GM23248 (cell line): ENCODE data around the gene CEP41.

Experiments used
- EZH2 ChIP-seq: fragments of 200-600 bp; sonication (generic); IDR thresholded peaks from 2 replicates; pipeline ENCODE4 v1.6.1; 2018; ENCODE audit warnings: antibody characterized with exemption, mild to moderate bottlenecking; ENCODE audit not compliant: insufficient read depth, poor library complexity, severe bottlenecking
- EZH2phosphoT487 ChIP-seq: fragments of 200-600 bp; sonication (generic); IDR thresholded peaks from 2 replicates; pipeline ENCODE4 v1.6.1; 2018; ENCODE audit warnings: antibody characterized with exemption, moderate library complexity, mild to moderate bottlenecking, low read depth; ENCODE audit not compliant: insufficient read depth

DNA sequence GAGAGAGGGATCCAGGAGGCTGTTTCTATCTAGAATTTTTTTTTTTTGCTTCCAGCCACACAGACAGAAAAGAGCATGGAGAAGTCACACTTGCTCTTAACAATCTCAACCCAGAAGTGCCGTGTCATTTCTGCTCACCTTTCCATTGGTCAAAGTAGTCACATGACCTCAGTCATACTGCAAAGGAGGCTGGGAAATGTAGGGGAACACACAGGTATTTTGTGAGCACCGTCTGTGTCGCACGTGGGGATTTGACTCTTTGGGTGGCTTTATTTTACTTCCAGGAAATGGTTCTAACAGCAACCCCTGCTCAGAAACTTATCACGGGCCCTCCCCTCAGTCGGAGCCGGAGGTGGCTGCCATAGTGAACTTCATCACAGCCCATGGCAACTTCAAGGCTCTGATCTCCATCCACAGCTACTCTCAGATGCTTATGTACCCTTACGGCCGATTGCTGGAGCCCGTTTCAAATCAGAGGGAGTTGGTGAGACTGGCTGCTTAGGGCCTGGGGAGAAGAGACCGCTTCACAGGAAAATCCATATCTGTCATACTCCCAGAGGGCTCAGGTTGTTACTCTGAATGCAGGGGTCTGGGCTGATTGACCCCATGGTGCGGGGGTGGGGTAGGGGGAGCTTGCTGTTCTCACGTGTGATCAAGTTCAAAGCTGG is 73.6 kb downstream of the CEP41 start:
- TF ChIP-seq EZH2 (no peak), EZH2phosphoT487 (no peak)
